H9 (cell line): ENCODE results near the gene PITPNM1. TPM values are rescaled to one million over a fixed set of nuclear protein-coding genes. Genes with fewer than 3 reads are reported as not detected.
"Not testable (repeated sequence)": the region's sequence is repeated elsewhere in the genome, so short reads cannot be mapped to it uniquely, and the experiment has no call there.

Experiments used
- DNase-seq: peaks from one replicate; pipeline ENCODE4 v3.0.0-alpha.2; 2017
- H2AFZ ChIP-seq: one replicate; pipeline ENCODE4 v1.6.1; 2013; ENCODE audit warnings: mild to moderate bottlenecking, low read length, control low read depth, moderate library complexity
- H2AK5ac ChIP-seq: 2 replicates; pipeline ENCODE4 v1.6.1; 2013; ENCODE audit warnings: low read length, control low read depth, mixed read lengths; ENCODE audit not compliant: insufficient read length
- H2BK120ac ChIP-seq: one replicate; pipeline ENCODE4 v1.6.1; 2013; ENCODE audit warnings: low read depth, mild to moderate bottlenecking, low read length, control low read depth, inconsistent platforms; ENCODE audit not compliant: poor library complexity, severe bottlenecking
- H2BK12ac ChIP-seq: 2 replicates; pipeline ENCODE4 v1.6.1; 2013; ENCODE audit warnings: low read length, control low read depth, mixed read lengths, low read depth; ENCODE audit not compliant: insufficient read length
- H2BK15ac ChIP-seq: 2 replicates; pipeline ENCODE4 v1.6.1; 2013; ENCODE audit warnings: low read depth, low read length, control low read depth
- H2BK20ac ChIP-seq: one replicate; pipeline ENCODE4 v1.6.1; 2013; ENCODE audit warnings: low read depth, mild to moderate bottlenecking, low read length, control low read depth, inconsistent platforms; ENCODE audit not compliant: poor library complexity, severe bottlenecking
- H2BK5ac ChIP-seq: 2 replicates; pipeline ENCODE4 v1.6.1; 2013; ENCODE audit warnings: low read length, control low read depth, mixed read lengths; ENCODE audit not compliant: insufficient read length
- H3K14ac ChIP-seq: 2 replicates; pipeline ENCODE4 v1.6.1; 2013; ENCODE audit warnings: low read length, control low read depth; ENCODE audit not compliant: insufficient read depth
- H3K18ac ChIP-seq: 2 replicates; pipeline ENCODE4 v1.6.1; 2013; ENCODE audit warnings: low read depth, mild to moderate bottlenecking, mixed read lengths, low read length, control low read depth; ENCODE audit not compliant: insufficient read length
- H3K23ac ChIP-seq: 2 replicates; pipeline ENCODE4 v1.6.1; 2013; ENCODE audit warnings: low read length, control low read depth, mixed read lengths, low read depth; ENCODE audit not compliant: insufficient read length
- H3K23me2 ChIP-seq: 2 replicates; pipeline ENCODE4 v1.6.1; 2013; ENCODE audit warnings: low read depth, mild to moderate bottlenecking, mixed read lengths, low read length, control low read depth; ENCODE audit not compliant: insufficient read length, poor library complexity, severe bottlenecking
- H3K27ac ChIP-seq: 2 replicates; pipeline ENCODE4 v1.5.1; 2013; ENCODE audit warnings: low read length, control low read depth, mixed read lengths, low read depth; ENCODE audit not compliant: insufficient read length
- H3K27me3 ChIP-seq: 2 replicates; pipeline ENCODE4 v1.6.1; 2013; ENCODE audit warnings: low read length, control low read depth, inconsistent platforms; ENCODE audit not compliant: insufficient read depth
- H3K4ac ChIP-seq: 2 replicates; pipeline ENCODE4 v1.6.1; 2013; ENCODE audit warnings: low read depth, mild to moderate bottlenecking, control low read depth, inconsistent platforms, low read length, moderate library complexity
- H3K4me1 ChIP-seq: 2 replicates; pipeline ENCODE4 v1.6.1; 2013; ENCODE audit warnings: low read length, control low read depth, inconsistent platforms; ENCODE audit not compliant: insufficient read depth
- H3K4me2 ChIP-seq: 2 replicates; pipeline ENCODE4 v1.6.1; 2013; ENCODE audit warnings: low read length, control low read depth, mixed read lengths; ENCODE audit not compliant: insufficient read length, insufficient read depth
- H3K56ac ChIP-seq: 2 replicates; pipeline ENCODE4 v1.6.1; 2013; ENCODE audit warnings: low read depth, mild to moderate bottlenecking, mixed read lengths, low read length, control low read depth; ENCODE audit not compliant: insufficient read length
- H3K79me1 ChIP-seq: 2 replicates; pipeline ENCODE4 v1.6.1; 2013; ENCODE audit warnings: low read depth, mild to moderate bottlenecking, moderate library complexity, low read length, control low read depth, inconsistent platforms; ENCODE audit not compliant: insufficient read depth, poor library complexity, severe bottlenecking
- H3K79me2 ChIP-seq: 2 replicates; pipeline ENCODE4 v1.6.1; 2013; ENCODE audit warnings: low read length, control low read depth, inconsistent platforms; ENCODE audit not compliant: insufficient read depth
- H3K9ac ChIP-seq: 2 replicates; pipeline ENCODE4 v1.6.1; 2013; ENCODE audit warnings: low read length, control low read depth, mixed read lengths; ENCODE audit not compliant: insufficient read length; ENCODE audit errors: extremely low read depth
- H3K9me3 ChIP-seq: one replicate; pipeline ENCODE4 v1.6.1; 2013; ENCODE audit warnings: low read depth, low read length, inconsistent platforms; ENCODE audit not compliant: control insufficient read depth
- H3T11ph ChIP-seq: one replicate; pipeline ENCODE4 v1.6.1; 2013; ENCODE audit warnings: mild to moderate bottlenecking, low read length, control low read depth, inconsistent platforms
- H4K20me1 ChIP-seq: one replicate; pipeline ENCODE4 v1.6.1; 2013; ENCODE audit not compliant: control insufficient read depth, insufficient read length, insufficient read depth
- H4K5ac ChIP-seq: 2 replicates; pipeline ENCODE4 v1.6.1; 2013; ENCODE audit warnings: low read depth, mild to moderate bottlenecking, mixed read lengths, low read length, control low read depth; ENCODE audit not compliant: insufficient read length
- H4K8ac ChIP-seq: replicated peaks from 2 replicates; pipeline ENCODE4 v1.6.1; 2013; ENCODE audit warnings: low read length, control low read depth, mixed read lengths, low read depth; ENCODE audit not compliant: insufficient read length
- H4K91ac ChIP-seq: 2 replicates; pipeline ENCODE4 v1.6.1; 2013; ENCODE audit warnings: low read depth, mild to moderate bottlenecking, moderate library complexity, mixed read lengths, low read length, control low read depth; ENCODE audit not compliant: insufficient read length
- H3K27ac Mint-ChIP-seq, 3 experiments: 2 replicates in 2 of 3; 3 replicates in 1 of 3; pipeline ENCODE4 v1.8.0; 2020 to 2021; ENCODE audit warnings: mixed read lengths in 3 of 3, mild to moderate bottlenecking in 1 of 3, moderate library complexity in 1 of 3
- H3K27me3 Mint-ChIP-seq: 2 replicates; pipeline ENCODE4 v1.8.0; 2021; ENCODE audit warnings: low read depth, mild to moderate bottlenecking, moderate library complexity, mixed read lengths
- H3K36me3 Mint-ChIP-seq, 3 experiments: 2 replicates in 2 of 3; 3 replicates in 1 of 3; pipeline ENCODE4 v1.8.0; 2020 to 2021; ENCODE audit warnings: low read depth in 3 of 3, mixed read lengths in 3 of 3; ENCODE audit not compliant: insufficient read depth in 1 of 3
- H3K4me1 Mint-ChIP-seq, 2 experiments: 2 replicates each; pipeline ENCODE4 v1.8.0; 2020; ENCODE audit warnings: mixed read lengths in 2 of 2
- H3K4me3 Mint-ChIP-seq, 2 experiments: 2 replicates in 1 of 2; 3 replicates in 1 of 2; pipeline ENCODE4 v1.8.0; 2020 to 2021; ENCODE audit warnings: mild to moderate bottlenecking in 2 of 2, mixed read lengths in 2 of 2, moderate library complexity in 1 of 2
- H3K9me3 Mint-ChIP-seq, 2 experiments: 2 replicates in 1 of 2; 3 replicates in 1 of 2; pipeline ENCODE4 v1.8.0; 2020; ENCODE audit warnings: mild to moderate bottlenecking in 2 of 2, mixed read lengths in 2 of 2, moderate library complexity in 1 of 2
- WGBS: extraction: QIAGEN DNeasy Blood & Tissue Kit; methylation state at CpG from one replicate; pipeline ENCODE4 v1.1.7; 2013; ENCODE audit warnings: missing lambda C conversion rate, low lambda C conversion rate, mixed read lengths; ENCODE audit not compliant: insufficient read length; ENCODE audit errors: extremely low coverage; 5-methylcytosine and 5-hydroxymethylcytosine counted together
- long read RNA-seq: library from polyadenylated mRNA; unstranded; transcript quantifications from one replicate; pipeline ENCODE4 v2.0.0, GENCODE V29; 2020
- total RNA-seq: library from RNA; stranded (reverse); gene quantifications from 2 replicates; pipeline ENCODE4 v1.2.1, GENCODE V29; 2021
- TF ChIP-seq, protein P1 (sequence below): fragments of 200-600 bp; sonication (generic); conservative IDR thresholded peaks from 3 replicates; pipeline ENCODE4 v1.8.0; 2021; ENCODE audit warnings: antibody characterized with exemption, mild to moderate bottlenecking

PITPNM1 gene
- total RNA-seq, result 43.5 and 50.1 TPM in 2 replicates
- long read RNA-seq, partial matches to known transcripts, result 12 of 26 reads
- long read RNA-seq, other reads (novel, unspliced or antisense), result 14 of 26 reads

- H3K9me3 Mint-ChIP-seq, result no peaks in the 10 kb centered on the region; a peak in 1 of 5 replicates
- no peaks in the 10 kb centered on the region for H3K4me1 ChIP-seq
- H3K36me3 Mint-ChIP-seq, result peaks cover 10 to 23% (median 19%) of the 10 kb centered on the region in 3 experiments
- H4K20me1 ChIP-seq, result no peaks in the 10 kb centered on the region
- no peak within 1 kb of the TSS for H3K18ac ChIP-seq
- H3K27ac Mint-ChIP-seq, result peak within 1 kb of the TSS in 2 of 3 experiments; percentile 70 to 89; a peak in 4 of 7 replicates
- H3K27me3 ChIP-seq, result no peaks in the 10 kb centered on the region
- no peak within 1 kb of the TSS for H3T11ph ChIP-seq
- no peak within 1 kb of the TSS for H3K4ac ChIP-seq
- peaks cover 17% of the 10 kb centered on the region for H3K23me2 ChIP-seq
- no peak within 1 kb of the TSS for H3K27ac ChIP-seq
- H2AK5ac ChIP-seq, result no peak within 1 kb of the TSS
- no CpG with 5 or more reads among the region's 58 CpGs for WGBS
- H3K23ac ChIP-seq, result no peak within 1 kb of the TSS
- H2BK20ac ChIP-seq, result no peak within 1 kb of the TSS
- H3K4me3 Mint-ChIP-seq, result peak within 1 kb of the TSS; percentile 79 to 92
- peak; percentile 76 for DNase-seq
- H2BK5ac ChIP-seq, result no peak within 1 kb of the TSS
- H3K4me2 ChIP-seq, result peak within 1 kb of the TSS; percentile 88
- no peak within 1 kb of the TSS for H4K8ac ChIP-seq
- peak within 1 kb of the TSS; percentile 54 for H3K14ac ChIP-seq
- no peaks in the 10 kb centered on the region for H3K9me3 ChIP-seq
- peaks cover 12% of the 10 kb centered on the region for H3K27me3 Mint-ChIP-seq
- no peak within 1 kb of the TSS for H2BK120ac ChIP-seq
- no peak within 1 kb of the TSS for H3K56ac ChIP-seq
- no peak within 1 kb of the TSS for H2AFZ ChIP-seq
- H4K91ac ChIP-seq, result no peak within 1 kb of the TSS
- H4K5ac ChIP-seq, result no peak within 1 kb of the TSS
- H2BK15ac ChIP-seq, result no peak within 1 kb of the TSS
- H3K79me1 ChIP-seq, result no peaks in the 10 kb centered on the region
- H3K9ac ChIP-seq, result peak within 1 kb of the TSS; percentile 8
- H3K4me1 Mint-ChIP-seq, result peaks cover 19 to 30% of the 10 kb centered on the region in 2 experiments
- H2BK12ac ChIP-seq, result no peak within 1 kb of the TSS
- TF ChIP-seq, protein P1, sequence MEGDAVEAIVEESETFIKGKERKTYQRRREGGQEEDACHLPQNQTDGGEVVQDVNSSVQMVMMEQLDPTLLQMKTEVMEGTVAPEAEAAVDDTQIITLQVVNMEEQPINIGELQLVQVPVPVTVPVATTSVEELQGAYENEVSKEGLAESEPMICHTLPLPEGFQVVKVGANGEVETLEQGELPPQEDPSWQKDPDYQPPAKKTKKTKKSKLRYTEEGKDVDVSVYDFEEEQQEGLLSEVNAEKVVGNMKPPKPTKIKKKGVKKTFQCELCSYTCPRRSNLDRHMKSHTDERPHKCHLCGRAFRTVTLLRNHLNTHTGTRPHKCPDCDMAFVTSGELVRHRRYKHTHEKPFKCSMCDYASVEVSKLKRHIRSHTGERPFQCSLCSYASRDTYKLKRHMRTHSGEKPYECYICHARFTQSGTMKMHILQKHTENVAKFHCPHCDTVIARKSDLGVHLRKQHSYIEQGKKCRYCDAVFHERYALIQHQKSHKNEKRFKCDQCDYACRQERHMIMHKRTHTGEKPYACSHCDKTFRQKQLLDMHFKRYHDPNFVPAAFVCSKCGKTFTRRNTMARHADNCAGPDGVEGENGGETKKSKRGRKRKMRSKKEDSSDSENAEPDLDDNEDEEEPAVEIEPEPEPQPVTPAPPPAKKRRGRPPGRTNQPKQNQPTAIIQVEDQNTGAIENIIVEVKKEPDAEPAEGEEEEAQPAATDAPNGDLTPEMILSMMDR, result no peak
- peaks cover 2% of the 10 kb centered on the region; the same call in 1 of the 2 replicates for H3K79me2 ChIP-seq
Measured at GRCh38 chr11:67504950-67505581, at the start of gene PITPNM1. Gene PITPNM1, minus strand, starts transcription at chr11:67505363. Its CDS starts 1,183 bp downstream, at chr11:67504180.

GRCh38 chr11:67551697-67552096 lies 46.5 kb upstream of the PITPNM1 start:
- H3K27me3 ChIP-seq, H3K23ac ChIP-seq, H3K56ac ChIP-seq, H2AFZ ChIP-seq, H4K8ac ChIP-seq, H3T11ph ChIP-seq, H2AK5ac ChIP-seq, H3K14ac ChIP-seq, H2BK120ac ChIP-seq, H3K27ac Mint-ChIP-seq, H3K4me1 ChIP-seq, H4K5ac ChIP-seq, H3K4ac ChIP-seq, H2BK15ac ChIP-seq, H4K91ac ChIP-seq, H3K4me2 ChIP-seq, H2BK20ac ChIP-seq, H4K20me1 ChIP-seq, H3K27ac ChIP-seq, H3K79me2 ChIP-seq, H3K23me2 ChIP-seq, H3K9ac ChIP-seq, H3K4me3 Mint-ChIP-seq, H3K79me1 ChIP-seq, H2BK12ac ChIP-seq, H3K18ac ChIP-seq, H3K4me1 Mint-ChIP-seq, DNase-seq, H2BK5ac ChIP-seq, H3K9me3 ChIP-seq: not testable (repeated sequence)
- Mint-ChIP-seq H3K36me3 (peaks cover 5 to 11% (median 8%) of the 10 kb centered on the region in 3 experiments), H3K9me3 (peaks cover 26 to 29% of the 10 kb centered on the region in 2 experiments), H3K27me3 (peaks cover 22% of the 10 kb centered on the region)
